OCI-LY7 (cell line): ENCODE results near the gene HIVEP3.

ENCODE experiments used
- EZH2phosphoT487 ChIP-seq: fragments of 200-600 bp; sonication (generic); IDR thresholded peaks from 2 replicates; pipeline ENCODE4 v1.6.1; 2018; ENCODE audit warnings: low read depth, borderline replicate concordance, mild to moderate bottlenecking, mixed run types, antibody characterized with exemption, low read length, moderate library complexity, mixed read lengths
- TF ChIP-seq, protein P1 (sequence below): fragments of 200-600 bp; sonication (generic); conservative IDR thresholded peaks from 2 replicates; pipeline ENCODE4 v1.5.1; 2014; ENCODE audit warnings: mild to moderate bottlenecking, antibody characterized with exemption, low read length, moderate library complexity, mixed read lengths

- TF ChIP-seq, protein P1, sequence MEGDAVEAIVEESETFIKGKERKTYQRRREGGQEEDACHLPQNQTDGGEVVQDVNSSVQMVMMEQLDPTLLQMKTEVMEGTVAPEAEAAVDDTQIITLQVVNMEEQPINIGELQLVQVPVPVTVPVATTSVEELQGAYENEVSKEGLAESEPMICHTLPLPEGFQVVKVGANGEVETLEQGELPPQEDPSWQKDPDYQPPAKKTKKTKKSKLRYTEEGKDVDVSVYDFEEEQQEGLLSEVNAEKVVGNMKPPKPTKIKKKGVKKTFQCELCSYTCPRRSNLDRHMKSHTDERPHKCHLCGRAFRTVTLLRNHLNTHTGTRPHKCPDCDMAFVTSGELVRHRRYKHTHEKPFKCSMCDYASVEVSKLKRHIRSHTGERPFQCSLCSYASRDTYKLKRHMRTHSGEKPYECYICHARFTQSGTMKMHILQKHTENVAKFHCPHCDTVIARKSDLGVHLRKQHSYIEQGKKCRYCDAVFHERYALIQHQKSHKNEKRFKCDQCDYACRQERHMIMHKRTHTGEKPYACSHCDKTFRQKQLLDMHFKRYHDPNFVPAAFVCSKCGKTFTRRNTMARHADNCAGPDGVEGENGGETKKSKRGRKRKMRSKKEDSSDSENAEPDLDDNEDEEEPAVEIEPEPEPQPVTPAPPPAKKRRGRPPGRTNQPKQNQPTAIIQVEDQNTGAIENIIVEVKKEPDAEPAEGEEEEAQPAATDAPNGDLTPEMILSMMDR, result no peak
- TF ChIP-seq EZH2phosphoT487, result no peak
These were observed 119.0 kb downstream of the HIVEP3 start for GRCh38 chr1:41799723-41800122.
